ENCODE results near the gene PAK1.

The PAK1 gene

GRCh38 chr11:77395460-77396173, 78.3 kb downstream of the PAK1 start:
- TF ChIP-seq USF1 (IDR thresholded peaks at IDR 0.05), result no peak
- TF ChIP-seq, protein P1, sequence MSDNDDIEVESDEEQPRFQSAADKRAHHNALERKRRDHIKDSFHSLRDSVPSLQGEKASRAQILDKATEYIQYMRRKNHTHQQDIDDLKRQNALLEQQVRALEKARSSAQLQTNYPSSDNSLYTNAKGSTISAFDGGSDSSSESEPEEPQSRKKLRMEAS (IDR thresholded peaks at IDR 0.05), result no peak
- TF ChIP-seq ZBTB7A (IDR thresholded peaks at IDR 0.05; ENCODE audit: low read depth), result no peak
- no peak for TF ChIP-seq RAD21 (IDR thresholded peaks at IDR 0.05; ENCODE audit: low read depth)
- no peak for TF ChIP-seq CEBPB (IDR thresholded peaks at IDR 0.05)

- no peak for TF ChIP-seq CEBPB (IDR thresholded peaks at IDR 0.05)
- TF ChIP-seq, protein P1 (IDR thresholded peaks at IDR 0.05), result no peak
- no peak for TF ChIP-seq REST (IDR thresholded peaks at IDR 0.05; ENCODE audit: low read depth)
- no peak for TF ChIP-seq TAF1 (IDR thresholded peaks at IDR 0.05; ENCODE audit: low read depth)
- TF ChIP-seq USF1 (IDR thresholded peaks at IDR 0.05), result no peak
- TF ChIP-seq RAD21 (IDR thresholded peaks at IDR 0.05; ENCODE audit: low read depth), result no peak
- TF ChIP-seq NFIC (IDR thresholded peaks at IDR 0.05), result no peak
- no peak for TF ChIP-seq EGR1 (IDR thresholded peaks at IDR 0.05)
- TF ChIP-seq ZBTB7A (IDR thresholded peaks at IDR 0.05; ENCODE audit: low read depth), result no peak
- TF ChIP-seq FOXM1 (IDR thresholded peaks at IDR 0.05; ENCODE audit: borderline replicate concordance, low read depth), result no peak
- TF ChIP-seq CREB1 (IDR thresholded peaks at IDR 0.05; ENCODE audit: low read depth), result no peak
- no peak for TF ChIP-seq YY1 (IDR thresholded peaks at IDR 0.05; ENCODE audit: low read depth)
These were observed 81.1 kb downstream of the PAK1 start for GRCh38 chr11:77392842-77393241.

GRCh38 chr11:77387701-77388100, 86.2 kb downstream of the PAK1 start:
- no peak for TF ChIP-seq CREB1 (IDR thresholded peaks at IDR 0.05; ENCODE audit: low read depth)
- no peak for TF ChIP-seq REST (IDR thresholded peaks at IDR 0.05; ENCODE audit: low read depth)

DNA sequence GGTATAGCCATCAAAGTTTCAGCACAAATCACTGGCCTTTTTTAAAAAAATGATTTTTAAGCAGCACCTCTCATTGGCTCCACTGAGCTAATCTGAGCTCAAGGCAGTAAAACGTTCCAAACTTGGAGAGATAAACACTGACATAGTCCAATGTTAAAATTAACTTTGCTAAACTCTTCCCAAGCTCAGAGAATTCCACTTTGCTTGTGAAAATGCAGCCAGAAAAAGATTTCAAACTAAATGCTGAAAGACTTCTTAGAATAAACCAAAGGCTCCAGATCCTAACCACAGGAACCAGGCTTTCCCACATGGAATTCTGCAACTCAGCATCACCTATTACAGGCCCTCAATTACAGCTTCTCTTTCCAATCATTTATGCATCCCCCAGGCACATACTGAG, 87.7 kb downstream of the PAK1 start:
- TF ChIP-seq ZBTB7A (IDR thresholded peaks at IDR 0.05; ENCODE audit: low read depth) (no peak), REST (IDR thresholded peaks at IDR 0.05; ENCODE audit: low read depth) (no peak), EP300 (IDR thresholded peaks at IDR 0.05; ENCODE audit: borderline replicate concordance) (no peak), USF1 (IDR thresholded peaks at IDR 0.05) (no peak), TAF1 (IDR thresholded peaks at IDR 0.05; ENCODE audit: low read depth) (no peak), NFIC (IDR thresholded peaks at IDR 0.05) (no peak), EGR1 (IDR thresholded peaks at IDR 0.05) (no peak), CREB1 (IDR thresholded peaks at IDR 0.05; ENCODE audit: low read depth) (no peak), TEAD4 (IDR thresholded peaks at IDR 0.05) (no peak), YY1 (IDR thresholded peaks at IDR 0.05; ENCODE audit: low read depth) (no peak), RAD21 (IDR thresholded peaks at IDR 0.05; ENCODE audit: low read depth) (no peak), CEBPB (IDR thresholded peaks at IDR 0.05) (no peak), FOXM1 (IDR thresholded peaks at IDR 0.05; ENCODE audit: borderline replicate concordance, low read depth) (no peak), TCF12 (IDR thresholded peaks at IDR 0.05; ENCODE audit: low read depth) (no peak)
- TF ChIP-seq, protein P1 (IDR thresholded peaks at IDR 0.05), result no peak
